Measurements from ENCODE around the gene PKDCC.

GRCh38 chr2:42055573-42056514 is 8.0 kb downstream of the PKDCC start:
- TF ChIP-seq, protein P1, sequence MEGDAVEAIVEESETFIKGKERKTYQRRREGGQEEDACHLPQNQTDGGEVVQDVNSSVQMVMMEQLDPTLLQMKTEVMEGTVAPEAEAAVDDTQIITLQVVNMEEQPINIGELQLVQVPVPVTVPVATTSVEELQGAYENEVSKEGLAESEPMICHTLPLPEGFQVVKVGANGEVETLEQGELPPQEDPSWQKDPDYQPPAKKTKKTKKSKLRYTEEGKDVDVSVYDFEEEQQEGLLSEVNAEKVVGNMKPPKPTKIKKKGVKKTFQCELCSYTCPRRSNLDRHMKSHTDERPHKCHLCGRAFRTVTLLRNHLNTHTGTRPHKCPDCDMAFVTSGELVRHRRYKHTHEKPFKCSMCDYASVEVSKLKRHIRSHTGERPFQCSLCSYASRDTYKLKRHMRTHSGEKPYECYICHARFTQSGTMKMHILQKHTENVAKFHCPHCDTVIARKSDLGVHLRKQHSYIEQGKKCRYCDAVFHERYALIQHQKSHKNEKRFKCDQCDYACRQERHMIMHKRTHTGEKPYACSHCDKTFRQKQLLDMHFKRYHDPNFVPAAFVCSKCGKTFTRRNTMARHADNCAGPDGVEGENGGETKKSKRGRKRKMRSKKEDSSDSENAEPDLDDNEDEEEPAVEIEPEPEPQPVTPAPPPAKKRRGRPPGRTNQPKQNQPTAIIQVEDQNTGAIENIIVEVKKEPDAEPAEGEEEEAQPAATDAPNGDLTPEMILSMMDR (optimal IDR thresholded peaks at IDR 0.05 in 1 of 3, IDR thresholded peaks at IDR 0.05 in 1 of 3, conservative IDR thresholded peaks at IDR 0.05 in 1 of 3; ENCODE audit: extremely low read depth in 1 of 3, insufficient read depth in 2 of 3, low read length in 3 of 3), result no peak
- TF ChIP-seq EZH2 (IDR thresholded peaks at IDR 0.05; ENCODE audit: low read length), result no peak

All from keratinocyte (primary cell).